Activated CD4-positive, alpha-beta T cell treated with anti-CD3 and anti-CD28 coated beads, Interleukin-2, amount 50 U/mL, for 4 hours (primary cell): Measurements from ENCODE around the gene PALS1.

Experiments used
- DNase-seq, 2 experiments: peaks; one replicate each; pipeline ENCODE4 v3.0.0-alpha.2; 2020

Gene PALS1

GRCh38 chr14:67241411-67242167 lies at the start of gene PALS1:
PALS1 (plus strand) TSS chr14:67241435; CDS start chr14:67279171, 37,736 bp downstream.
- peak in 1 of 2 experiments; percentile 18 for DNase-seq

- no peak for DNase-seq
Measured at GRCh38 chr14:67191768-67192290, 49.4 kb upstream of the PALS1 start.

GRCh38 chr14:67192366-67192765 lies 48.9 kb upstream of the PALS1 start:
- DNase-seq: no peak

GRCh38 chr14:67195279-67195678 lies 46.0 kb upstream of the PALS1 start:
- DNase-seq: no peak

- no peak for DNase-seq
Measured at GRCh38 chr14:67199016-67199415, 42.2 kb upstream of the PALS1 start.

GRCh38 chr14:67207810-67208209 lies 33.4 kb upstream of the PALS1 start:
- no peak for DNase-seq

GRCh38 chr14:67218126-67218525 lies 23.1 kb upstream of the PALS1 start:
- no peak for DNase-seq

- no peak for DNase-seq
Measured at GRCh38 chr14:67221248-67221981, 19.8 kb upstream of the PALS1 start.

GRCh38 chr14:67221982-67222328 lies 19.3 kb upstream of the PALS1 start:
- no peak for DNase-seq

- DNase-seq: no peak
Measured at GRCh38 chr14:67225523-67225922, 15.7 kb upstream of the PALS1 start.

GRCh38 chr14:67228325-67228984 lies 12.8 kb upstream of the PALS1 start:
- no peak for DNase-seq

GRCh38 chr14:67232066-67232465 lies 9.2 kb upstream of the PALS1 start:
- no peak for DNase-seq

- DNase-seq: no peak
Measured at GRCh38 chr14:67232621-67233020, 8.6 kb upstream of the PALS1 start.

GRCh38 chr14:67237591-67237990 lies 3.6 kb upstream of the PALS1 start:
- DNase-seq: no peak

GRCh38 chr14:67239582-67239981 lies 1.7 kb upstream of the PALS1 start:
- DNase-seq: no peak

- DNase-seq: no peak
Measured at GRCh38 chr14:67240168-67240932, 885 bp upstream of the PALS1 start.

GRCh38 chr14:67240978-67241410 lies 241 bp upstream of the PALS1 start:
- DNase-seq: peak; percentile 85 to 89

- no peak for DNase-seq
Measured at GRCh38 chr14:67242168-67242420, 859 bp downstream of the PALS1 start.

GRCh38 chr14:67245104-67245503 lies 3.9 kb downstream of the PALS1 start:
- no peak for DNase-seq

GRCh38 chr14:67251573-67252226 lies 10.5 kb downstream of the PALS1 start:
- DNase-seq: no peak

- no peak for DNase-seq
Measured at GRCh38 chr14:67253076-67253635, 11.9 kb downstream of the PALS1 start.

- no peak for DNase-seq
Measured at GRCh38 chr14:67257906-67258305, 16.7 kb downstream of the PALS1 start.
